Measurements from ENCODE around the gene HOXC11. TPM values are rescaled to one million over a fixed set of nuclear protein-coding genes. Genes with fewer than 3 reads are reported as not detected.

The HOXC11 gene
- not detected for total RNA-seq

GRCh38 chr12:53972722-53973235 lies at the start of gene HOXC11:
TSS of gene HOXC11 (plus strand) at chr12:53973126. CDS start at chr12:53973242, 116 bp downstream.

GRCh38 chr12:53938326-53939140 lies 34.4 kb upstream of the HOXC11 start, which contains the start of gene HOXC13:
TSS of gene HOXC13 (plus strand) at chr12:53938831. CDS start at chr12:53938907, 76 bp downstream.

GRCh38 chr12:53954694-53955035 lies 18.3 kb upstream of the HOXC11 start, which contains the start of gene HOXC12:
TSS of gene HOXC12 (plus strand) at chr12:53954903. CDS start at chr12:53954930, 27 bp downstream.

GRCh38 chr12:53974084-53975063 lies 1.4 kb downstream of the HOXC11 start, which contains the start of gene HOTAIR:
TSS of gene HOTAIR (minus strand) at chr12:53974954.

GRCh38 chr12:53984901-53985691 lies 12.2 kb downstream of the HOXC11 start, which contains the start of gene HOXC10:
TSS of gene HOXC10 (plus strand) at chr12:53985146. CDS start at chr12:53985260, 114 bp downstream.

GRCh38 chr12:54000116-54001114 lies 27.5 kb downstream of the HOXC11 start, which contains the start of gene HOXC9:
TSS of gene HOXC9 (plus strand) at chr12:54000161. CDS start at chr12:54000189, 28 bp downstream.

Small RNAs within 50 kb of the gene (small RNA-seq; reads per million reads assigned to genes)
- gene AC012531.3 = not detected
- not detected for gene AC012531.4
- gene MIR196A2 = not detected
- gene RF01905 = not detected
- not detected for gene RF01906

Other genes with a start within 250 kb of the HOXC11 start
- 66.9 TPM for gene CALCOCO1, start 245.7 kb upstream of the HOXC11 start, total RNA-seq
- not detected for gene CISTR, start 221.1 kb upstream of the HOXC11 start, total RNA-seq
- gene HOXC13, start 34.3 kb upstream of the HOXC11 start, total RNA-seq = not detected
- not detected for gene HOXC12, start 18.2 kb upstream of the HOXC11 start, total RNA-seq
- gene HOTAIR, start 1.8 kb downstream of the HOXC11 start, total RNA-seq = not detected
- not detected for gene HOXC10, start 12.0 kb downstream of the HOXC11 start, total RNA-seq
- gene HOXC9, start 27.0 kb downstream of the HOXC11 start, total RNA-seq = not detected
- not detected for gene HOXC8, start 35.9 kb downstream of the HOXC11 start, total RNA-seq
- gene HOXC6, start 55.3 kb downstream of the HOXC11 start, total RNA-seq = not detected
- not detected for gene HOXC5, start 59.9 kb downstream of the HOXC11 start, total RNA-seq
- not detected for gene HOXC4, start 80.7 kb downstream of the HOXC11 start, total RNA-seq
- 32.8 TPM for gene SMUG1, start 215.9 kb downstream of the HOXC11 start, total RNA-seq

Data from diencephalon (tissue), 1 donor.